Stimulated activated effector memory CD8-positive, alpha-beta T cell treated with anti-CD3 and anti-CD28 coated beads, Interleukin-12 subunit alpha, Interleukin-12 subunit beta, amount 100 ng/mL, for 72 hours (primary cell): ENCODE results near the gene ICE2.
A peak's percentile ranks its signal among the peaks of the same experiment; 100 is the strongest.

Source experiments
- ATAC-seq: fragments of 150-1000 bp; cut with Tn5 transposase; 2 replicates; pipeline ENCODE4 v1.10.0; 2021
- DNase-seq, 2 donors: peaks; one replicate each; pipeline ENCODE4 v3.0.0; 2021 to 2022; ENCODE audit warnings: low spot score in 2 of 2
- H3K27ac Mint-ChIP-seq: one replicate; pipeline ENCODE4 v1.8.0; 2022; ENCODE audit warnings: mild to moderate bottlenecking, mixed read lengths
- H3K36me3 Mint-ChIP-seq: one replicate; pipeline ENCODE4 v1.8.0; 2022; ENCODE audit warnings: mild to moderate bottlenecking, mixed read lengths
- H3K4me1 Mint-ChIP-seq: one replicate; pipeline ENCODE4 v1.8.0; 2022; ENCODE audit warnings: mixed read lengths
- H3K4me3 Mint-ChIP-seq: one replicate; pipeline ENCODE4 v1.8.0; 2022; ENCODE audit warnings: mild to moderate bottlenecking, mixed read lengths
- H3K9me3 Mint-ChIP-seq: one replicate; pipeline ENCODE4 v1.8.0; 2022; ENCODE audit warnings: mixed read lengths

Gene ICE2, protein sequence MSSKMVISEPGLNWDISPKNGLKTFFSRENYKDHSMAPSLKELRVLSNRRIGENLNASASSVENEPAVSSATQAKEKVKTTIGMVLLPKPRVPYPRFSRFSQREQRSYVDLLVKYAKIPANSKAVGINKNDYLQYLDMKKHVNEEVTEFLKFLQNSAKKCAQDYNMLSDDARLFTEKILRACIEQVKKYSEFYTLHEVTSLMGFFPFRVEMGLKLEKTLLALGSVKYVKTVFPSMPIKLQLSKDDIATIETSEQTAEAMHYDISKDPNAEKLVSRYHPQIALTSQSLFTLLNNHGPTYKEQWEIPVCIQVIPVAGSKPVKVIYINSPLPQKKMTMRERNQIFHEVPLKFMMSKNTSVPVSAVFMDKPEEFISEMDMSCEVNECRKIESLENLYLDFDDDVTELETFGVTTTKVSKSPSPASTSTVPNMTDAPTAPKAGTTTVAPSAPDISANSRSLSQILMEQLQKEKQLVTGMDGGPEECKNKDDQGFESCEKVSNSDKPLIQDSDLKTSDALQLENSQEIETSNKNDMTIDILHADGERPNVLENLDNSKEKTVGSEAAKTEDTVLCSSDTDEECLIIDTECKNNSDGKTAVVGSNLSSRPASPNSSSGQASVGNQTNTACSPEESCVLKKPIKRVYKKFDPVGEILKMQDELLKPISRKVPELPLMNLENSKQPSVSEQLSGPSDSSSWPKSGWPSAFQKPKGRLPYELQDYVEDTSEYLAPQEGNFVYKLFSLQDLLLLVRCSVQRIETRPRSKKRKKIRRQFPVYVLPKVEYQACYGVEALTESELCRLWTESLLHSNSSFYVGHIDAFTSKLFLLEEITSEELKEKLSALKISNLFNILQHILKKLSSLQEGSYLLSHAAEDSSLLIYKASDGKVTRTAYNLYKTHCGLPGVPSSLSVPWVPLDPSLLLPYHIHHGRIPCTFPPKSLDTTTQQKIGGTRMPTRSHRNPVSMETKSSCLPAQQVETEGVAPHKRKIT

DNA sequence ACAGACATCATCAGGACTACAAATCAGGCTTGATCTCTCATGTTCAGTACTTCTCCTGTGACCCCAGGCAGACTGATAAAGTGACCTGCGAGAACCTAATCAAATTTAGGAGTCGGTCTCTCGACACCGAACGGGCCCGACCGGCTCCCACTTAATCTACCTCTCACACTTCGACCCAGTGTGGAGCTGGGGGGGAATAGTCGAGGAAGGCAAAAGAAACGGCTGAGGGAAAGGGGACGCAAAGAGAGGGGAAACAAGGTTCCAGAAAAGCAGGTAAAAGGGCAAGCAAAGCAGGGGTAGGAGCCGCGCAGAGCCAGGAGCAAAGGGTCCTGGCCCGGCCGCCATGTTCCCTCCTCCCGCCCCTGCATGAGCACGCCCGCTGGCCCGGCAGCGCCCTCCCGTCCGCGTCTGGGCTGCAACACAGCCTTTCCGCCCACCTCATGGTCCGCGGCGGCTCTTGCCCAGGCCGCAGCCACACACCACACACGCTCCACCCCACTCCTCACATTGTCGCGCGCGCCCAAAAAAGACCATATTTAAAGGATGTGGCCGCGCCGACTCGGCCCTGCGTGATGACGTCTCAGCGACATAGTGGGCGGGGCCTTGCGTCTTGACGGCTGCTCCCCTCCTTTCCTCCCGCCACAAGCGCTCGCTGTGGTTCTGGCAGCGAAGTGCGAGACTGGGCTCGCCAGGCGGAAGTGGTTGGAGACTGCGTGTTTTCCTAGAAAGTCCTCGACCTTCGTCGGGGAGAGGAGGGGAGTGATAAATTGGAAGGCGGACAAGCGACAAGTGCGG is at the start of gene ICE2:
Gene ICE2, minus strand, starts transcription at position 577 of the 795 bp plus-strand sequence. CDS start 1,165 bp downstream, outside the sequence.
- Mint-ChIP-seq H3K4me3 (peak within 1 kb of the TSS; percentile 94), H3K36me3 (peaks cover 42% of the 10 kb centered on the region), H3K9me3 (no peaks in the 10 kb centered on the region), H3K27ac (peak within 1 kb of the TSS; percentile 96), H3K4me1 (peaks cover 42% of the 10 kb centered on the region)
- DNase-seq (peak; percentile 96 to 99), ATAC-seq (peak; percentile 95)

DNA sequence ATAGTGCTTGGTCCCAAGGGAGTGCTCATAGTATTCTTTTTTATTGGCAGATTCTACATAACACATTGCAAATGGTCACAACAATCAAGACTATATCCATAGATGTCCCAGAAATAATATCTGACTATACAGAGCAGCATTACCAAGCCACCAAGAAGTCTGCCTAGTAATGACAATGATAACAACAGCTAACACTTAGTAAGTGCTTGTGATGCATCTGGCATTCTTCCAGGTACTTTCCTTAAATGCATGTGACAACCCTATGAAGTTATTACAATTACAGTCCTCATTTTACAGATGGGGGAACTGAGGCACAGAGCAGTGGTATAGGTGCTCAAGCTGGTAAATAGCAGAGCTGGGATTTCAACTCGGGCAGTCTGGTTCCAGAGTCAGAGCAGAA is 49.6 kb upstream of the ICE2 start:
- Mint-ChIP-seq H3K27ac (peak overlapping the region; percentile 96), H3K4me1 (peaks cover 85% of the 10 kb centered on the region)

DNA sequence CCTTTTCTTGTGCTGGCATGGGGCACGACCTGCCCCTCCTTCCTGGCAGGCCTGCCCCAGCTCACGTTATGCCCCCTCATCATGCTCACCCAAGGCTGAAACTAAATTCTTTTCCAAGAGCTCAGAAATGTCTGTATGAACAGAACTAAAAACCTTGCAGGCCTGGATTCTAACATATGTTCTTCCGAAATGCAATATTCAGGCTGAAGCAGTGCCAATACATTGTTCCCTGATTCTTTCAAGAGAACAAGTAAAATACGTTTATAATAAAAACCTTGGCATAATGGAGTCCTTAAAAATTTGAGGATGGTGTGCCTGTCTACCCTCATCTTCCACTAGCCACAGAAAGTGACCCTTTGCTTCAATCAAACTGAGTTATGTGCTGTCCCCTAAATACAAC is 48.5 kb upstream of the ICE2 start:
- peak overlapping the region; percentile 65 for H3K4me3 Mint-ChIP-seq
- H3K9me3 Mint-ChIP-seq: no peaks in the 10 kb centered on the region
- peak overlapping the region; percentile 96 for H3K27ac Mint-ChIP-seq
- peaks cover 100% of the 10 kb centered on the region for H3K36me3 Mint-ChIP-seq
- DNase-seq: no peak
- no peak for ATAC-seq
- peaks cover 83% of the 10 kb centered on the region for H3K4me1 Mint-ChIP-seq

More for the DNA sequence above, 49.6 kb upstream of the ICE2 start:
- DNase-seq (no peak), ATAC-seq (peak; percentile 76)
- Mint-ChIP-seq H3K9me3 (no peaks in the 10 kb centered on the region), H3K4me3 (peak overlapping the region; percentile 65), H3K36me3 (peaks cover 100% of the 10 kb centered on the region)

DNA sequence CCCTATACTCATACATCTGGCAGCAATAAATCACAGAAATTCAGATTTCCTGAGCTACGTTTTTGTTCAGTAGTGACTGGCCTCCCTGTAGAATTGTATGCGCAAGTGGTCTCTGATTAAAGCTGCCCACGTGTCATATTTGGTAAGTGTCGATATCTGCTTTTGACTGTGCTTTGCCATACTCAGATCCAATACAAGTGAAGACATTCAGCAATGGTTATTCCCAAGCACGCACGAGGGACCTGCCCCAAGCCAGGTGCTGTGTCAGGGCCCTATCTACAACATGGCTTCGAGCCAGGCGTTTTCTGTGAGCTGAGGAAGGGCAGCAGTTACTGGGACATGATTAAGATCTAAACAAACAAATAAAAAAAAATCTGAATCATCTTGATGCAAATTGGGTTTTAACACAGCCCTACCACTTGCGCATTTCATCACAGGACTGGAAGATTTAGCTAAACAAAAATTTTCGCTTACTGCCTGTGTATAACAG is 47.2 kb upstream of the ICE2 start:
- Mint-ChIP-seq H3K4me1 (peaks cover 86% of the 10 kb centered on the region), H3K4me3 (peak overlapping the region; percentile 65), H3K27ac (peak overlapping the region; percentile 96), H3K36me3 (peaks cover 100% of the 10 kb centered on the region), H3K9me3 (no peaks in the 10 kb centered on the region)
- DNase-seq (peak in 1 of 2 donors; percentile 75), ATAC-seq (peak; percentile 89)

DNA sequence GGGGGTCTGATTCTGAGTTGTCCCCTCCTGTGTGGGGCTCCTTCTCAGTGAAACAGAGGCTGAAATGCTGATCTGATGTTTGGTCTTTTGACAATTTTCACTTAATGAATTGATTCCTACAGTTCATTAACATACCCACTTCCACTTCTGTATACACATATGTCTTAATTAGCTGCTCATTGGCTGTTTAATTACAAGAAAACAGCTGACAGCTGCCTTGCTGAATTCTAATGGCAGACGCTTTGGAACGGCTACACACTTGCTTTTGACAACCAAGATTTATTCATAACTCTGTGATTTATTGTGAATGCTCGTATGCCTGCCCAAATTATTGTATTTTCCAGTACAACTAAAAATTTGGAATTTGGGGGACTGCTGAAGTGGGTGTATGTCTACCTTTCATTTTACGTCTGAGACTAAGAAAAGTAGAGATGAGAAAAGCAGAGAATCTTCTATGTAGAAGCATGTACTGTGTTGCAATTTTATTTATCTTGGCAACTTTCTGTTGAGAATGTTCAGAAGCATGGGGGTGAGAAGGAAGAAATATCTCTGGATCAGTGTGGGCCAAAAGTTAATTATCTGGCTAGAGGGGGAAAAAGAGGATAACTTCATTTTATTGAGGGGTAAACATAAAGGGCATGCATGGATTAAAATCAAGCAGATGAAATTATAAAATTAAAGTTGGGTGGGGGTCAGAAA is 46.5 kb upstream of the ICE2 start:
- Mint-ChIP-seq H3K36me3 (peaks cover 100% of the 10 kb centered on the region), H3K4me3 (peak overlapping the region; percentile 65), H3K4me1 (peaks cover 85% of the 10 kb centered on the region), H3K9me3 (no peaks in the 10 kb centered on the region), H3K27ac (peak overlapping the region; percentile 96)
- ATAC-seq (no peak), DNase-seq (no peak)

DNA sequence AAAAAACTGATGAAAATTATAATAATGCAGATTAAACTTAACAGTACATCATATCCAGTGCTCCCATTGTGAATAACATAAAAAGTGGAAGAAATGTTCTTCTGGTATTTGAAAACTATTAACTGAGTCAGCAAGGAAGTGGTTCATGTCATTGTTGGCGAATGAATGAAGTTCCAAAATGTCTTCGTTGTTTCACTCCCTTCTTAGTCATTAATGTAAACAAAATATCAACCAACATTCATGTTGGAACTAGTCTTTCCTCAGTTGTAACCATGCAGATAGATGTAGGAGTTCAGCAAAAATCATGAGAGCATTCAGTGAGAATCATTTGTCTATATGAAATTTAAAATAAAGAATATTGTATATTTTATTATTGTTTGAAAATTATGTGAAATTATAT is 44.1 kb upstream of the ICE2 start:
- ATAC-seq: no peak
- H3K27ac Mint-ChIP-seq: peak overlapping the region; percentile 96
- DNase-seq: no peak

DNA sequence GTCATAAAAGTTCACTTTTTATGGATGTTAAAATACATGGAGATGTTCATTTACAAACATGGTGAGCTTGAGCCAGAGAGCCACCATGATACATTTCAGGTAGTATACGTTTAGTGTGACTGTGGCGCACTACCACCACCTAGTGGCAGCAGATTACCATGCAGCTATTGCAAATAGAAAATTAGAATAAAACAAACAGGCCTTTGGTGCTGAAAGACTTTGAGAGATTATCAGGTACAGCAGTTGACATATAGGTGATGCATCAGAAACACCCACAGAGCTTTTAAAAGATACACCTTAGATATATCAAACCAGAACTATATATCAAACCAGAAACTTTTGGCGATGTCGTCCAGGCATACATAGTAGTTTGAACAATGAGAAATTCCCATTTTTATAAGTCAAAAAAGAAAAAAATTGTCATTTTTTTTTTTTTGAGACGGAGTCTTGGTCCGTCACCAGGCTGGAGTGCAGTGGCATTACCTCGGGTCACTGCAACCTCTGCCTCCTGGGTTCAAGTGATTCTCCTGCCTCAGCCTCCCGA is 42.0 kb upstream of the ICE2 start:
- peak overlapping the region; percentile 96 for H3K27ac Mint-ChIP-seq
- peaks cover 79% of the 10 kb centered on the region for H3K4me1 Mint-ChIP-seq
- peak overlapping the region; percentile 49 for H3K4me3 Mint-ChIP-seq
- peaks cover 99% of the 10 kb centered on the region for H3K36me3 Mint-ChIP-seq
- ATAC-seq: peak; percentile 69
- peak; percentile 72 to 89 for DNase-seq
- H3K9me3 Mint-ChIP-seq: no peaks in the 10 kb centered on the region

More for the DNA sequence above, 44.1 kb upstream of the ICE2 start:
- peak overlapping the region; percentile 65 for H3K4me3 Mint-ChIP-seq
- peaks cover 94% of the 10 kb centered on the region for H3K4me1 Mint-ChIP-seq
- peaks cover 100% of the 10 kb centered on the region for H3K36me3 Mint-ChIP-seq
- no peaks in the 10 kb centered on the region for H3K9me3 Mint-ChIP-seq

DNA sequence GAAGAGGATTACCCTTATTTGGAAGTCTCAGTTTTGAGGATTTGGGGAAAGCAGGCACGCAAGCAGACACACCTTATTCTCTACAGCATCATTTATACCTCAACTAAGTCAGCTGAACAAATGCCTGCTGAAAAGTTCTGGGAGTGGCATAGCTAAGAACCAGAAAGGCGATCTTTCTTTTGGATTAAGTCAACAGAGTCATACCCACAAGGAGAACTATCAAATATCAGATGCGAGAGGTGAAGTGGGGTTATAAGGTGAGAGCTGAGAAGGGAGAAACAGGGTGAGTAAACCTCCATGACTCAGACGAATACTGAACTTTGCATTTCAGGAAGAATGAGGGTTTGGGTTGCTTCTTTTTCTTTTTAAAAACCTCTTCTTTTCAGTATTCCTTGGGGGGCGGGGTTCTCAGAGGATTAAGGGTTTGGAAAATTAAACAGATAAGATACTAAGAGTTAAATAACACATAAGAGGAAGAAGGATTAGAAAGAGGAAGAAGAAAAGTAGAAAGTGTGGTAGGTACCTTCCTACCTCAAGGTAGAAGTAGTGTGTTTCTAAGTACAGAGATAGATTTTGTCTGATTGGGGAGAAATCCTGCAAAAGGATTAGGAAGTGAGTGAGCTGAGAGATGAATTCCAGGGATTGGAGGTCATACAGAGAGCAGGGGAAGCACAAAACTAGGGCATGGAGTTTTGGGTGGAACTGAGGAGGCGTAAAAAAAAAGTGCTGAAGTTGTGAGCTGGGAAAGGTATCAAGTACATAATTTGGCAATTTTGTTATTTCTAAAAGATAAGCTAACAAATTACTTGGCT is 41.3 kb upstream of the ICE2 start:
- H3K9me3 Mint-ChIP-seq: no peaks in the 10 kb centered on the region
- peak overlapping the region; percentile 96 for H3K27ac Mint-ChIP-seq
- H3K4me3 Mint-ChIP-seq: peak overlapping the region; percentile 49
- DNase-seq (no peak), ATAC-seq (peak; percentile 94)
- peaks cover 72% of the 10 kb centered on the region for H3K4me1 Mint-ChIP-seq
- peaks cover 98% of the 10 kb centered on the region for H3K36me3 Mint-ChIP-seq

DNA sequence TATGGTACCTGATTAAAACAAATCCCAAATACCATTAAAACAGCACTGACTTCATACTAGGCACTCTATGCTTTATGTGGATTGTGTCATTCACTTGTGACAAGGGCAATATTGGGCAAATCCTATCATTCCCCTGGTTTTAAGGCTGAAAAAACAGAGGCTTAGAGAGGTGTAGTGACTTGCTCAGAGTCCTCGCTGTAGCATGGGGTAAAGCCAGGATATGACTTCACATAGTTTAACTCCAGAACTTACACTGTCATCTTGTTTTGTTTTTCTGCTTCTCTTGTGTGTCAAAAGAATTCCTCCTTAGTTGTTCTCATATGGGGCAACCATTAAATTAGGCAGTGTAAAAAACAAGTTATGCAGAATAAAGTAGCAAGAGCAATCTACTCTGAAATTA is 40.3 kb upstream of the ICE2 start:
- H3K4me3 Mint-ChIP-seq: peak overlapping the region; percentile 49
- H3K36me3 Mint-ChIP-seq: peaks cover 98% of the 10 kb centered on the region
- DNase-seq: no peak
- ATAC-seq: peak; percentile 47
- peaks cover 65% of the 10 kb centered on the region for H3K4me1 Mint-ChIP-seq
- no peaks in the 10 kb centered on the region for H3K9me3 Mint-ChIP-seq
- H3K27ac Mint-ChIP-seq: peak overlapping the region; percentile 96

DNA sequence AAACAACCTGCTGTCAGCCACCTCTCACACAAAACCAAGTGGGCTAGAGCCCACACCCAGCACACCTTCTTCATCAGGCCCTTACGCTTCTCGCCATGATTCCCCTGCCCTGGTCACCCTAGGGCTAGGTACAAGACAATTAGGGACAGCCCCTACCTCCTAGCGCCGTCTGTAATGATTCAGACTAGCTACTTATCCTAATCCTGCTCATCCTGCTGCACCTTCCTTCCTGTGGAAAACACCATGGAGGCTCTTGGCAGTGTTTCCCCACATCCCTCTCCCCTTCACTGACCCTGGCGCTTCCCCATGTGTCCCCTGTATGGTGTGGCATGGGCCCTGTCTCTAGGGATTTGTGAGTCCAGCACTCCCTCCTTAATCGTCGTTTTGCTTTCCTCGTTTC is 39.6 kb upstream of the ICE2 start:
- ATAC-seq: no peak
- Mint-ChIP-seq H3K9me3 (no peaks in the 10 kb centered on the region), H3K4me3 (no peak overlapping the region), H3K4me1 (peaks cover 63% of the 10 kb centered on the region), H3K36me3 (peaks cover 98% of the 10 kb centered on the region), H3K27ac (peak overlapping the region; percentile 96)
- DNase-seq: no peak

DNA sequence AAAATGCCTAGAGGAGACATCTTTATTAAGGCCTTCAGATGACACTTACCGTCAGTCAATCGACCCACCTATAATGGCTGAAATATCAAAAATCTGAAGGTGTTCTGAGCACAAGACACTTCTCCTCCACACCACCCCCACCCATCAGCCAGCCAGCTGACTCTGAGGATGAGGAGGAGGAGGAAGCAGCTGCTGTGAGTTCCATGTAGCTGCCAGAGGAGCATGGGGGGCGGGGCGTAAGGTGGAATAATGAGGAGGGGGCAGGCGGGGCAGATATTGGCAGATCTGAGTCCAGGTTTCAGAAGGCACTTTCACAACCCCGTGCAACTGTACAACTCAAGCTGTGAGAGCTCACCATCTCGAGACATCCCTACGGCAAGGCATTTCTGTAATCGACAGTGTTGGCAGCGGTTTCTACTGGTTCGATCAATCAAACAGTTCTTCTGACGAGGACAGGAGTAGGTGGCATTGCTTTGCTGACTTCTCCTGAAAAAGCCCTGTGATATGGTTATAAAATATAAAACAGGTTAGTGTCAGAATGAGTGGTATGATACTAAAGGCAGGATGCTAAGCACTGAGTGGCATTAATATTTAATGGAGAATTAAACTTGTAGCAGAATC is 35.4 kb upstream of the ICE2 start:
- Mint-ChIP-seq H3K9me3 (no peaks in the 10 kb centered on the region), H3K4me3 (no peak overlapping the region), H3K36me3 (peaks cover 98% of the 10 kb centered on the region), H3K4me1 (peaks cover 55% of the 10 kb centered on the region), H3K27ac (peak overlapping the region; percentile 34)
- ATAC-seq (no peak), DNase-seq (no peak)

DNA sequence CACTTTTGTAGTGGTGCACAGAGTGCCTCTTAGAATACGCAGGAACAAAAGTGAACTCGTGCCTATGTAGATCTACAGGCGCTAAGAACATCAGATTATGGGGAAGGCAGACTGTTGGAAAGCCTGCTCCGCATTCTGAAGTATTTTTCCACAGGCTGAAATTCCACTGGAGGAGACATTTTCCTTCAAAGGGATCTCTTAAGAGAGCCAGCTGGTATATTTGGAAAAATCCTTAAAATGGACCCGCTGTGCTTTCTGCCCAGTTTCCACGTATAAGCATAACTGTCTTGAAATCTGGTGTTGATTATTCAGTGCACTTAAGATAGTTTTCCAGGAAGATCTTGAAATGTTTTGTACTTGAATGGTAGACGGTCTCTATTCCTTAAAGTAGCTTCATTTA is 34.7 kb upstream of the ICE2 start:
- H3K4me1 Mint-ChIP-seq: peaks cover 54% of the 10 kb centered on the region
- H3K4me3 Mint-ChIP-seq: no peak overlapping the region
- H3K9me3 Mint-ChIP-seq: no peaks in the 10 kb centered on the region
- peaks cover 98% of the 10 kb centered on the region for H3K36me3 Mint-ChIP-seq
- ATAC-seq: no peak
- peak overlapping the region; percentile 34 for H3K27ac Mint-ChIP-seq
- DNase-seq: no peak

DNA sequence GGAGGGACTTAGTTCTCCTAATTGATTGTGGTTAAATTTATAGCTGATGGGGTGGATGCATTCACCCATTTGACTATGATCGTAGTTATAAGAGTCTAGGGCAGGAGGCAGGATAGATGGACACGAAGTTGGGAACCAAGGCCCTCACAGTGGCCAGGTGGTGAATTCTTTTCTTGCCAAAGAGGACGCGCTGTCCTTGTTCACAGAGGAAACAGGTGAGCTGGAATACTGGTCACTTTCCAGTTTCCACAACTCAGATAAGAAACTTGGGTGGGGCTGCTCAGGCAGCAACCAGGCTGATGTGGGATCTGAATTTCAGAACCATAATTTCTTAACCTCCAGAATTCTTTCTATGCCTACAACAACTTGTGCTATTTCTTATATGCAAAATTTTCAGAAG is 34.0 kb upstream of the ICE2 start:
- DNase-seq (no peak), ATAC-seq (no peak)
- no peak overlapping the region for H3K4me3 Mint-ChIP-seq
- peaks cover 98% of the 10 kb centered on the region for H3K36me3 Mint-ChIP-seq
- peak overlapping the region; percentile 82 for H3K27ac Mint-ChIP-seq
- H3K9me3 Mint-ChIP-seq: no peaks in the 10 kb centered on the region
- H3K4me1 Mint-ChIP-seq: peaks cover 54% of the 10 kb centered on the region
